B cell (primary cell): ENCODE data around the gene PPP2R5D. TPM values are rescaled to one million over a fixed set of nuclear protein-coding genes. Genes with fewer than 3 reads are reported as not detected.
"Not testable (repeated sequence)": the region's sequence is repeated elsewhere in the genome, so short reads cannot be mapped to it uniquely, and the experiment has no call there.

ENCODE experiments used
- ATAC-seq: fragments of 200-7000 bp; cut with Tn5 transposase; one replicate; pipeline ENCODE4 v1.10.0; 2021; ENCODE audit warnings: low read depth, mild to moderate bottlenecking, moderate number of reproducible peaks, moderate library complexity
- CTCF ChIA-PET: fragments of 350-600 bp; sonication (Branson Sonifier 250); formaldehyde crosslinking; loops from one replicate; lab custom pipeline; 2021; ENCODE audit warnings: antibody characterized with exemption, inconsistent platforms; lab: Charles Lee
- POLR2A ChIA-PET: fragments of 350-600 bp; sonication (Branson Sonifier 250); formaldehyde crosslinking; loops from one replicate; lab custom pipeline; 2021; ENCODE audit warnings: antibody characterized with exemption; lab: Charles Lee
- DNase-seq: peaks from one replicate; pipeline ENCODE4 v3.0.0; 2013
- H2AFZ ChIP-seq: 2 replicates; pipeline ENCODE4 v1.6.1; 2012; ENCODE audit warnings: mild to moderate bottlenecking, low read depth, low read length; ENCODE audit not compliant: insufficient read depth, poor library complexity, severe bottlenecking
- H3K27ac ChIP-seq, 2 donors: 1 replicate in 1 of 2; 2 replicates in 1 of 2; pipeline ENCODE4 v1.5.1; 2012 to 2013; ENCODE audit warnings: low read length in 2 of 2, mild to moderate bottlenecking in 2 of 2, moderate library complexity in 1 of 2
- H3K27me3 ChIP-seq, 4 experiments: fragments of 200-600 bp in 1 of 4; sonication (generic) in 1 of 4; replicated peaks in 1 of 4; 1 replicate in 2 of 4; 2 replicates in 2 of 4; pipeline versions ENCODE4 v1.6.1 to v1.7.0; 2013 to 2016; ENCODE audit warnings: low read length in 3 of 4, mild to moderate bottlenecking in 2 of 4, mixed read lengths in 1 of 4, moderate library complexity in 1 of 4; ENCODE audit not compliant: insufficient read depth in 4 of 4, control insufficient read depth in 3 of 4; ENCODE audit errors: control extremely low read depth in 1 of 4
- H3K36me3 ChIP-seq, 2 experiments: replicated peaks in 1 of 2; 1 replicate in 1 of 2; 2 replicates in 1 of 2; pipeline versions ENCODE4 v1.6.1 to v1.7.1; 2013; ENCODE audit warnings: low read length in 1 of 2; ENCODE audit not compliant: insufficient read depth in 2 of 2, control insufficient read depth in 1 of 2; ENCODE audit errors: control extremely low read depth in 1 of 2, extremely low read depth in 1 of 2
- H3K4me1 ChIP-seq, 2 donors: fragments of 200-600 bp in 1 of 2; sonication (generic) in 1 of 2; 1 replicate in 1 of 2; 2 replicates in 1 of 2; pipeline versions ENCODE4 v1.5.1 to v1.6.1; 2013 to 2017; ENCODE audit warnings: low read length in 2 of 2; ENCODE audit not compliant: control insufficient read depth in 2 of 2, insufficient read depth in 2 of 2
- H3K4me2 ChIP-seq: replicated peaks from 2 replicates; pipeline ENCODE3; 2012; ENCODE audit warnings: mild to moderate bottlenecking, low read depth, low read length; ENCODE audit not compliant: poor library complexity, severe bottlenecking
- H3K4me3 ChIP-seq, 5 experiments: fragments of 200-600 bp in 1 of 5; sonication (generic) in 1 of 5; 1 replicate in 3 of 5; 2 replicates in 2 of 5; pipeline versions ENCODE4 v1.5.1 to v1.7.0; 2011 to 2016; ENCODE audit warnings: low read length in 4 of 5, mild to moderate bottlenecking in 4 of 5, low read depth in 2 of 5, control low read depth in 1 of 5, moderate library complexity in 1 of 5; ENCODE audit not compliant: insufficient read depth in 1 of 5; ENCODE audit errors: control extremely low read depth in 1 of 5, extremely low read depth in 1 of 5
- H3K79me2 ChIP-seq: fragments of 200-600 bp; sonication (generic); one replicate; pipeline ENCODE4 v1.6.0; 2016; ENCODE audit warnings: low read length; ENCODE audit not compliant: control insufficient read depth, insufficient read depth
- H3K9ac ChIP-seq: fragments of 200-600 bp; sonication (generic); 2 replicates; pipeline ENCODE4 v1.6.1; 2017; ENCODE audit warnings: mild to moderate bottlenecking, low read length, moderate library complexity
- H3K9me3 ChIP-seq, 3 donors: one replicate each; pipeline versions ENCODE4 v1.6.1 to v1.7.1; 2013; ENCODE audit warnings: low read length in 2 of 3; ENCODE audit not compliant: control insufficient read depth in 2 of 3, insufficient read depth in 1 of 3; ENCODE audit errors: control extremely low read depth in 1 of 3
- H4K20me1 ChIP-seq: 2 replicates; pipeline ENCODE4 v1.6.0; 2012; ENCODE audit warnings: mild to moderate bottlenecking, low read length; ENCODE audit not compliant: insufficient read depth, control insufficient read depth, poor library complexity, severe bottlenecking
- H3K27ac Mint-ChIP-seq: one replicate; pipeline ENCODE4 v1.8.0; 2021; ENCODE audit warnings: mixed read lengths
- H3K27me3 Mint-ChIP-seq: one replicate; pipeline ENCODE4 v1.8.0; 2021; ENCODE audit warnings: mixed read lengths
- H3K4me1 Mint-ChIP-seq: one replicate; pipeline ENCODE4 v1.8.0; 2021; ENCODE audit warnings: mixed read lengths
- H3K4me3 Mint-ChIP-seq: one replicate; pipeline ENCODE4 v1.8.0; 2021; ENCODE audit warnings: mixed read lengths
- H3K9me3 Mint-ChIP-seq: one replicate; pipeline ENCODE4 v1.8.0; 2022; ENCODE audit warnings: mixed read lengths; ENCODE audit not compliant: insufficient read depth
- EZH2 ChIP-seq: IDR thresholded peaks from 2 replicates; pipeline ENCODE4 v1.6.1; 2012; ENCODE audit warnings: borderline replicate concordance, low read depth, mild to moderate bottlenecking, moderate library complexity, low read length; ENCODE audit not compliant: insufficient read depth, poor library complexity, severe bottlenecking
- WGBS: methylation state at CpG from one replicate; pipeline ENCODE4 v1.1.5; 2013; ENCODE audit warnings: missing lambda C conversion rate; ENCODE audit not compliant: insufficient coverage; 5-methylcytosine and 5-hydroxymethylcytosine counted together
- intact Hi-C: fragments of 100-400 bp; cut with micrococcal nuclease; formaldehyde crosslinking; loops from one replicate; pipeline ENCODE4 v1.10.0; 2022
- polyA plus RNA-seq: library from polyadenylated mRNA; depleted of rRNA; stranded (reverse); fragments of >200 nt; gene quantifications from 2 replicates; pipeline ENCODE4 v1.2.3, GENCODE V29; 2012
- total RNA-seq, 2 donors: library from RNA; stranded (reverse); fragments of 120-200 nt in 1 of 2; gene quantifications; 1 replicate in 1 of 2; 2 replicates in 1 of 2; pipeline versions ENCODE4 v1.2.3 to v1.2.4, GENCODE V29; 2013 to 2022
- TF ChIP-seq, protein P1 (sequence below): fragments of 200-600 bp; IDR thresholded peaks from one replicate; pipeline ENCODE4 v1.8.0; 2022; ENCODE audit warnings: antibody characterized with exemption, mild to moderate bottlenecking

Gene PPP2R5D
- total and polyA plus RNA-seq, 2 donors (not counting 1 experiment from before 2014, with no cell fraction given): 23.2 to 23.6 TPM

- H3K4me1 Mint-ChIP-seq: no peaks in the 10 kb centered on the region
- H3K27ac Mint-ChIP-seq: no peak overlapping the region
- ChIA-PET POLR2A (no interaction called here), CTCF (no interaction called here)
- DNase-seq (no peak), ATAC-seq (no peak)
- no peak for TF ChIP-seq EZH2
- TF ChIP-seq, protein P1, sequence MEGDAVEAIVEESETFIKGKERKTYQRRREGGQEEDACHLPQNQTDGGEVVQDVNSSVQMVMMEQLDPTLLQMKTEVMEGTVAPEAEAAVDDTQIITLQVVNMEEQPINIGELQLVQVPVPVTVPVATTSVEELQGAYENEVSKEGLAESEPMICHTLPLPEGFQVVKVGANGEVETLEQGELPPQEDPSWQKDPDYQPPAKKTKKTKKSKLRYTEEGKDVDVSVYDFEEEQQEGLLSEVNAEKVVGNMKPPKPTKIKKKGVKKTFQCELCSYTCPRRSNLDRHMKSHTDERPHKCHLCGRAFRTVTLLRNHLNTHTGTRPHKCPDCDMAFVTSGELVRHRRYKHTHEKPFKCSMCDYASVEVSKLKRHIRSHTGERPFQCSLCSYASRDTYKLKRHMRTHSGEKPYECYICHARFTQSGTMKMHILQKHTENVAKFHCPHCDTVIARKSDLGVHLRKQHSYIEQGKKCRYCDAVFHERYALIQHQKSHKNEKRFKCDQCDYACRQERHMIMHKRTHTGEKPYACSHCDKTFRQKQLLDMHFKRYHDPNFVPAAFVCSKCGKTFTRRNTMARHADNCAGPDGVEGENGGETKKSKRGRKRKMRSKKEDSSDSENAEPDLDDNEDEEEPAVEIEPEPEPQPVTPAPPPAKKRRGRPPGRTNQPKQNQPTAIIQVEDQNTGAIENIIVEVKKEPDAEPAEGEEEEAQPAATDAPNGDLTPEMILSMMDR: no peak
- 100% methylated on average over 1 of the region's 2 CpGs for WGBS
- no peak overlapping the region for H3K4me3 ChIP-seq
- H3K4me1 ChIP-seq: no peaks in the 10 kb centered on the region
- H3K9me3 ChIP-seq: no peaks in the 10 kb centered on the region
- no peak overlapping the region for H2AFZ ChIP-seq
- no peaks in the 10 kb centered on the region for H3K9me3 Mint-ChIP-seq
- H3K27ac ChIP-seq: no peak overlapping the region
- H4K20me1 ChIP-seq: no peaks in the 10 kb centered on the region
- H3K27me3 Mint-ChIP-seq: no peaks in the 10 kb centered on the region
- no peak overlapping the region for H3K9ac ChIP-seq
- peaks cover 21% of the 10 kb centered on the region for H3K79me2 ChIP-seq
- H3K4me2 ChIP-seq: no peak overlapping the region
- peaks cover 0 to 26% of the 10 kb centered on the region in 2 experiments for H3K36me3 ChIP-seq
- H3K4me3 Mint-ChIP-seq: no peak overlapping the region
- intact Hi-C loops: no loop called here
- H3K27me3 ChIP-seq: no peaks in the 10 kb centered on the region
Observed at GRCh38 chr6:42993445-42993844, 9.1 kb downstream of the PPP2R5D start.

GRCh38 chr6:42996513-42996912 is 12.1 kb downstream of the PPP2R5D start:
- H3K9me3 ChIP-seq: no peaks in the 10 kb centered on the region
- peaks cover 25% of the 10 kb centered on the region for H3K79me2 ChIP-seq
- H3K27me3 ChIP-seq: no peaks in the 10 kb centered on the region
- TF ChIP-seq, protein P1: no peak
- TF ChIP-seq EZH2: no peak
- Mint-ChIP-seq H3K9me3 (no peaks in the 10 kb centered on the region), H3K4me1 (no peaks in the 10 kb centered on the region), H3K27ac (no peak overlapping the region), H3K27me3 (no peaks in the 10 kb centered on the region), H3K4me3 (no peak overlapping the region)
- no peak overlapping the region for H3K27ac ChIP-seq
- intact Hi-C loops: no loop called here
- H3K4me3 ChIP-seq: no peak overlapping the region
- H4K20me1 ChIP-seq: no peaks in the 10 kb centered on the region
- no peak overlapping the region for H3K4me2 ChIP-seq
- ATAC-seq: no peak
- ChIA-PET POLR2A (interaction anchor here (0.6 to 0.7 kb wide), 2 partner anchors 18 to 52 kb away, joined by 3 to 4 read pairs; partner anchors contain the start of gene PEX6), CTCF (no interaction called here)
- H3K4me1 ChIP-seq: no peaks in the 10 kb centered on the region
- H3K36me3 ChIP-seq: peaks cover 0 to 5% of the 10 kb centered on the region in 2 experiments
- no peak overlapping the region for H3K9ac ChIP-seq
- no peak overlapping the region for H2AFZ ChIP-seq
- no peak for DNase-seq

DNA sequence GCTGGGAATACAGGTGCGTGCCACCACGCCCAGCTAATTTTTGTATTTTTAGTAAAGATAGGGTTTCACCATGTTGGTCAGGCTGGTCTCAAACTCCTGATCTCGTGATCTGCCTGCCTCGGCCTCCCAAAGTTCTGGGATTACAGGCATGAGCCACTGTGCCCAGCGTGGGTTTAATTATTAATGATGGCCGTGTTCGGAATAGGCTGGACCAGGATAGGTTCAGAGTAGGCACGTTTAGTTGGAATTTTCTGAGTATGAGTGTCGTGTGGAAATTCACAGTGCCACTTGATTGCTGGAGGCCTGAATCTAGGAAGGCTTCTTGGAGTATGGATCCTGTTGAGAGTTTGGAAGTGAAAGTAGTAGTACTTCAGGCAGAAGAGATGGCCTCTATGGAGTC is 13.8 kb downstream of the PPP2R5D start:
- H3K4me3 ChIP-seq, H3K27me3 Mint-ChIP-seq, H3K9me3 Mint-ChIP-seq, H3K27me3 ChIP-seq, H3K27ac Mint-ChIP-seq, H3K36me3 ChIP-seq, H3K27ac ChIP-seq, H3K4me2 ChIP-seq, H2AFZ ChIP-seq, H3K4me3 Mint-ChIP-seq, DNase-seq, H3K9me3 ChIP-seq, POLR2A ChIA-PET, H3K9ac ChIP-seq, H3K4me1 Mint-ChIP-seq, H4K20me1 ChIP-seq, ATAC-seq, H3K4me1 ChIP-seq, intact Hi-C loops: not testable (repeated sequence)
- CTCF ChIA-PET: interaction anchor here (0.6 kb wide), 1 partner anchor 8 kb away, joined by 3 read pairs; no protein-coding TSS in a partner anchor
- WGBS: 99% methylated on average over 9 of the region's 9 CpGs
- peaks cover 20% of the 10 kb centered on the region for H3K79me2 ChIP-seq
